Prostate gland (tissue), 2 donors: ENCODE data around the gene TOM1L2.

Source experiments
- CTCF ChIP-seq, 4 experiments: fragments of 200-600 bp in 2 of 4; fragments of 450-650 bp in 2 of 4; sonication (generic) in 2 of 4; IDR thresholded peaks; 1 replicate in 3 of 4; 2 replicates in 1 of 4; pipeline ENCODE4 v1.5.1; 2016 to 2019; ENCODE audit warnings: antibody characterized with exemption in 4 of 4, mild to moderate bottlenecking in 2 of 4, moderate library complexity in 2 of 4
- POLR2AphosphoS5 ChIP-seq: sonication (generic); formaldehyde crosslinking; IDR thresholded peaks from one replicate; pipeline ENCODE4 v1.6.1; 2017; ENCODE audit warnings: antibody characterized with exemption

- TF ChIP-seq CTCF (IDR thresholded peaks at IDR 0.05) (no peak), POLR2AphosphoS5 (no peak)
Measured at GRCh38 chr17:17922070-17922614, 50.1 kb downstream of the TOM1L2 start.
